Measurements from ENCODE around the gene PTDSS2. TPM values are rescaled to one million over a fixed set of nuclear protein-coding genes. Genes with fewer than 3 reads are reported as not detected.

Gene PTDSS2
- total and polyA plus RNA-seq, 2 donors (not counting 1 experiment from before 2014, with no cell fraction given), result 22.1 to 29.0 TPM

DNA sequence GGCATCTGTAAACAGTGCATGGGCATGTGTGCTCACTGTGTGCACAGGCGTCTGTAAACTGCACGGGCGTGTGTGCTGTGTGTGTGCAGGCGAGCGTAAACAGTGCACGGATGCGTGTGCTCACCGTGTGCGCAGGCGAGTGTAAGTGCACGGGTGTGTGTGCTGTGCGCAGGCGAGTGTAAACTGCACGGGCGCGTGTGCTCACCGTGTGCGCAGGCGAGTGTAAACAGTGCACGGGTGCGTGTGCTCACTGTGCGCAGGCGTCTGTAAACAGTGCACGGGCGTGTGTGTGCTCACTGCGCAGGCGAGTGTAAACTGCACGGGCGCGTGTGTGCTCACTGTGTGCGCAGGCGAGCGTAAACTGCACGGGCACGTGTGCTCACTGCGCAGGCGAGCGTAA, 34.5 kb downstream of the PTDSS2 start:
- H3K9me3 Mint-ChIP-seq (ENCODE audit: insufficient read depth), result no peaks in the 10 kb centered on the region
- Histone ChIP-seq H3K79me2 (ENCODE audit: control insufficient read depth, insufficient read depth, low read length) (no peaks in the 10 kb centered on the region), H3K4me2 (replicated peaks; ENCODE audit: low read depth, low read length, poor library complexity, severe bottlenecking) (no peak overlapping the region), H3K27me3 (replicated peaks in 1 of 4; ENCODE audit: control extremely low read depth in 1 of 4, control insufficient read depth in 3 of 4, insufficient read depth in 4 of 4, low read length in 3 of 4) (no peaks in the 10 kb centered on the region), H2AFZ (ENCODE audit: insufficient read depth, low read depth, low read length, poor library complexity, severe bottlenecking) (no peak overlapping the region), H3K4me3 (ENCODE audit: control extremely low read depth in 1 of 5, extremely low read depth in 1 of 5, insufficient read depth in 1 of 5, low read depth in 2 of 5, low read length in 4 of 5) (no peak overlapping the region), H3K9ac (ENCODE audit: low read length) (no peak overlapping the region), H3K27ac (ENCODE audit: low read length in 2 of 2) (no peak overlapping the region), H4K20me1 (ENCODE audit: control insufficient read depth, insufficient read depth, low read length, poor library complexity, severe bottlenecking) (no peaks in the 10 kb centered on the region), H3K4me1 (ENCODE audit: control insufficient read depth in 2 of 2, insufficient read depth in 2 of 2, low read length in 2 of 2) (no peaks in the 10 kb centered on the region), H3K9me3 (ENCODE audit: control extremely low read depth in 1 of 3, control insufficient read depth in 2 of 3, insufficient read depth in 1 of 3, low read length in 2 of 3) (peaks cover 0 to 3% (median 0%) of the 10 kb centered on the region in 3 donors), H3K36me3 (replicated peaks in 1 of 2; ENCODE audit: control extremely low read depth in 1 of 2, control insufficient read depth in 1 of 2, extremely low read depth in 1 of 2, insufficient read depth in 2 of 2, low read length in 1 of 2) (no peaks in the 10 kb centered on the region)
- no peaks in the 10 kb centered on the region for H3K27me3 Mint-ChIP-seq
- intact Hi-C loops (cut with micrococcal nuclease), result no loop called here
- no peaks in the 10 kb centered on the region for H3K4me1 Mint-ChIP-seq
- ATAC-seq (ENCODE audit: low read depth), result no peak
- H3K4me3 Mint-ChIP-seq, result no peak overlapping the region
- no peak overlapping the region for H3K27ac Mint-ChIP-seq
- WGBS (ENCODE audit: insufficient coverage), result 98% methylated on average over 38 of the region's 38 CpGs
- ChIA-PET CTCF (no interaction called here), POLR2A (no interaction called here)
- DNase-seq, result no peak
- no peak for TF ChIP-seq EZH2 (IDR thresholded peaks at IDR 0.05; ENCODE audit: borderline replicate concordance, insufficient read depth, low read depth, low read length, poor library complexity, severe bottlenecking)
- TF ChIP-seq, protein P1, sequence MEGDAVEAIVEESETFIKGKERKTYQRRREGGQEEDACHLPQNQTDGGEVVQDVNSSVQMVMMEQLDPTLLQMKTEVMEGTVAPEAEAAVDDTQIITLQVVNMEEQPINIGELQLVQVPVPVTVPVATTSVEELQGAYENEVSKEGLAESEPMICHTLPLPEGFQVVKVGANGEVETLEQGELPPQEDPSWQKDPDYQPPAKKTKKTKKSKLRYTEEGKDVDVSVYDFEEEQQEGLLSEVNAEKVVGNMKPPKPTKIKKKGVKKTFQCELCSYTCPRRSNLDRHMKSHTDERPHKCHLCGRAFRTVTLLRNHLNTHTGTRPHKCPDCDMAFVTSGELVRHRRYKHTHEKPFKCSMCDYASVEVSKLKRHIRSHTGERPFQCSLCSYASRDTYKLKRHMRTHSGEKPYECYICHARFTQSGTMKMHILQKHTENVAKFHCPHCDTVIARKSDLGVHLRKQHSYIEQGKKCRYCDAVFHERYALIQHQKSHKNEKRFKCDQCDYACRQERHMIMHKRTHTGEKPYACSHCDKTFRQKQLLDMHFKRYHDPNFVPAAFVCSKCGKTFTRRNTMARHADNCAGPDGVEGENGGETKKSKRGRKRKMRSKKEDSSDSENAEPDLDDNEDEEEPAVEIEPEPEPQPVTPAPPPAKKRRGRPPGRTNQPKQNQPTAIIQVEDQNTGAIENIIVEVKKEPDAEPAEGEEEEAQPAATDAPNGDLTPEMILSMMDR (IDR thresholded peaks at IDR 0.05), result no peak

DNA sequence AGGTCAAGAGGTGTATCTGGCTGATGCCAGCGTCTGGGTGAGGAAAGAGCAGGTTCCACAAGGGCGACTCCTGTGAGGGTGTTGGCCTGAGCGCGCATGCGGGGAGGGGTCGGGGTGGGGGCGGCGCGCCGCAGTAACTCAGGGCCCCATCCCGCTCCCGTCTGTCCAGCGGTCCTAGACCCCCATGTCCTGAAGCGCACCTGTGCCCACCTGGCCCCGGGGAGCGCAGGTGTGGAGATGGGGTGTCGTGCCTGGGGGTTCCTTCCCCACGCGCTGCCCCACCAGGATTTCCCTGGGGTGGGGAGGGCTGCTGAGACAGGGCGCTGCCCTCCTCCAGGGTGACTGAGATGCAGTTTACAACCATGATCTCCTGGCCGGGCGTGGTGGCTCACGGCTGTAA, 36.1 kb downstream of the PTDSS2 start:
- peaks cover 0 to 3% (median 0%) of the 10 kb centered on the region in 3 donors for H3K9me3 ChIP-seq (ENCODE audit: control extremely low read depth in 1 of 3, control insufficient read depth in 2 of 3, insufficient read depth in 1 of 3, low read length in 2 of 3)
- no peak overlapping the region for H3K27ac ChIP-seq (ENCODE audit: low read length in 2 of 2)
- DNase-seq, result no peak
- TF ChIP-seq EZH2 (IDR thresholded peaks at IDR 0.05; ENCODE audit: borderline replicate concordance, insufficient read depth, low read depth, low read length, poor library complexity, severe bottlenecking), result no peak
- TF ChIP-seq, protein P1 (IDR thresholded peaks at IDR 0.05), result no peak
- no peaks in the 10 kb centered on the region for H3K27me3 Mint-ChIP-seq
- H2AFZ ChIP-seq (ENCODE audit: insufficient read depth, low read depth, low read length, poor library complexity, severe bottlenecking), result no peak overlapping the region
- ATAC-seq (ENCODE audit: low read depth), result no peak
- no peak overlapping the region for H3K4me3 ChIP-seq (ENCODE audit: control extremely low read depth in 1 of 5, extremely low read depth in 1 of 5, insufficient read depth in 1 of 5, low read depth in 2 of 5, low read length in 4 of 5)
- H3K36me3 ChIP-seq (replicated peaks in 1 of 2; ENCODE audit: control extremely low read depth in 1 of 2, control insufficient read depth in 1 of 2, extremely low read depth in 1 of 2, insufficient read depth in 2 of 2, low read length in 1 of 2), result no peaks in the 10 kb centered on the region
- H3K9me3 Mint-ChIP-seq (ENCODE audit: insufficient read depth), result no peaks in the 10 kb centered on the region
- H3K4me1 ChIP-seq (ENCODE audit: control insufficient read depth in 2 of 2, insufficient read depth in 2 of 2, low read length in 2 of 2), result no peaks in the 10 kb centered on the region
- H3K27me3 ChIP-seq (replicated peaks in 1 of 4; ENCODE audit: control extremely low read depth in 1 of 4, control insufficient read depth in 3 of 4, insufficient read depth in 4 of 4, low read length in 3 of 4), result no peaks in the 10 kb centered on the region
- H3K4me1 Mint-ChIP-seq, result no peaks in the 10 kb centered on the region
- POLR2A ChIA-PET, result no interaction called here
- no peaks in the 10 kb centered on the region for H3K79me2 ChIP-seq (ENCODE audit: control insufficient read depth, insufficient read depth, low read length)
- H3K4me3 Mint-ChIP-seq, result no peak overlapping the region
- H3K9ac ChIP-seq (ENCODE audit: low read length), result no peak overlapping the region
- intact Hi-C loops (cut with micrococcal nuclease), result no loop called here
- H3K4me2 ChIP-seq (replicated peaks; ENCODE audit: low read depth, low read length, poor library complexity, severe bottlenecking), result no peak overlapping the region
- no peaks in the 10 kb centered on the region for H4K20me1 ChIP-seq (ENCODE audit: control insufficient read depth, insufficient read depth, low read length, poor library complexity, severe bottlenecking)
- no peak overlapping the region for H3K27ac Mint-ChIP-seq
- 93% methylated on average over 23 of the region's 23 CpGs for WGBS (ENCODE audit: insufficient coverage)
- CTCF ChIA-PET, result no interaction called here

Data from B cell (primary cell).